GM12878 (cell line): ENCODE results near the gene THAP7. TPM values are rescaled to one million over a fixed set of nuclear protein-coding genes. Genes with fewer than 3 reads are reported as not detected.

Experiments used
- ATAC-seq: fragments of 200-7000 bp; cut with Tn5 transposase; 3 replicates; pipeline ENCODE4 v1.9.1; 2020; ENCODE audit warnings: mild to moderate bottlenecking, moderate library complexity
- BruUV-seq: library from RNA; stranded (reverse); fragments of 400-500 nt; replicated peaks from 2 replicates; lab custom pipeline; 2021; lab: Mats Ljungman, UMichigan
- CTCF ChIA-PET: fragments of 300-600 bp; sonication (Branson Sonifier 250); formaldehyde crosslinking; extraction: SDS; loops from one replicate; lab custom pipeline; 2021; ENCODE audit warnings: inconsistent platforms; lab: Yijun Ruan, JAX
- POLR2A ChIA-PET: fragments of 350-600 bp; formaldehyde crosslinking; extraction: SDS; loops from one replicate; lab custom pipeline; 2021; ENCODE audit warnings: inconsistent platforms; lab: Charles Lee
- RAD21 ChIA-PET: fragments of 300-600 bp; sonication (Branson Sonifier 250); formaldehyde crosslinking; loops from one replicate; lab custom pipeline; 2023; ENCODE audit warnings: antibody characterized with exemption; ENCODE audit not compliant: unreplicated experiment; lab: Charles Lee
- SMC1A ChIA-PET: fragments of 300-600 bp; sonication (Branson Sonifier 250); formaldehyde crosslinking; loops from one replicate; lab custom pipeline; 2023; ENCODE audit not compliant: unreplicated experiment, uncharacterized antibody; lab: Charles Lee
- DNase-seq: peaks from one replicate; pipeline ENCODE4 v3.0.0-alpha.2; 2011; ENCODE audit warnings: low read depth, low spot score
- FAIRE-seq: peaks from 3 replicates; lab custom pipeline; 2011; peaks lifted over from hg19 to GRCh38; lab: Jason Lieb, UNC
- H2AFZ ChIP-seq: 2 replicates; pipeline ENCODE4 v1.6.0; 2011; ENCODE audit warnings: low read depth, low read length, control low read depth; ENCODE audit not compliant: control insufficient read depth
- H3K27ac ChIP-seq: 2 replicates; pipeline ENCODE4 v1.5.1; 2011; ENCODE audit warnings: control low read depth; ENCODE audit not compliant: control insufficient read depth, insufficient read depth
- H3K27me3 ChIP-seq, 2 experiments: replicated peaks in 1 of 2; 2 replicates each; pipeline versions ENCODE4 v1.6.0 to v1.6.1; 2011; ENCODE audit warnings: low read length in 1 of 2; ENCODE audit not compliant: control insufficient read depth in 2 of 2, insufficient read depth in 2 of 2
- H3K36me3 ChIP-seq, 2 experiments: 2 replicates each; pipeline ENCODE4 v1.5.1; 2011; ENCODE audit warnings: low read length in 1 of 2; ENCODE audit not compliant: control insufficient read depth in 2 of 2, insufficient read depth in 2 of 2
- H3K4me1 ChIP-seq: 2 replicates; pipeline ENCODE4 v1.6.1; 2011; ENCODE audit warnings: mild to moderate bottlenecking, low read length, moderate library complexity, mixed read lengths; ENCODE audit not compliant: control insufficient read depth, insufficient read depth
- H3K4me2 ChIP-seq: 2 replicates; pipeline ENCODE4 v1.6.0; 2011; ENCODE audit warnings: control low read depth; ENCODE audit not compliant: control insufficient read depth, insufficient read depth
- H3K4me3 ChIP-seq: fragments of 200-600 bp; sonication (generic); 2 replicates; pipeline ENCODE4 v1.5.1; 2016
- H3K79me2 ChIP-seq: 2 replicates; pipeline ENCODE4 v1.6.0; 2011; ENCODE audit warnings: low read length; ENCODE audit not compliant: control insufficient read depth, insufficient read depth
- H3K9ac ChIP-seq: 2 replicates; pipeline ENCODE4 v1.8.0; 2011; ENCODE audit warnings: low read length, control low read depth, mixed read lengths; ENCODE audit not compliant: control insufficient read depth, insufficient read depth
- H3K9me3 ChIP-seq: replicated peaks from 3 replicates; pipeline ENCODE4 v1.5.1; 2011; ENCODE audit warnings: mild to moderate bottlenecking, low read length; ENCODE audit not compliant: control insufficient read depth, insufficient read depth
- H4K20me1 ChIP-seq: 2 replicates; pipeline ENCODE4 v1.6.0; 2011; ENCODE audit not compliant: control insufficient read depth, insufficient read depth
- BMI1 ChIP-seq: fragments of 450-650 bp; IDR thresholded peaks from 2 replicates; pipeline ENCODE4 v1.6.1; 2016; ENCODE audit warnings: mild to moderate bottlenecking, moderate library complexity, borderline replicate concordance
- CREB1 ChIP-seq: IDR thresholded peaks from 2 replicates; pipeline ENCODE4 v1.6.1; 2012; ENCODE audit warnings: low read depth, mild to moderate bottlenecking, inconsistent platforms
- IKZF1 ChIP-seq: fragments of 450-650 bp; conservative IDR thresholded peaks from 2 replicates; pipeline ENCODE4 v1.6.1; 2017; ENCODE audit warnings: antibody characterized with exemption, mild to moderate bottlenecking
- MTA3 ChIP-seq: IDR thresholded peaks from 2 replicates; pipeline ENCODE4 v1.6.1; 2012; ENCODE audit warnings: low read length, inconsistent platforms, borderline replicate concordance
- NR2C2 ChIP-seq: IDR thresholded peaks from 2 replicates; pipeline ENCODE4 v1.6.1; 2011; ENCODE audit warnings: borderline replicate concordance, low read depth; ENCODE audit not compliant: control insufficient read depth, insufficient read length
- TCF12 ChIP-seq: IDR thresholded peaks from 2 replicates; pipeline ENCODE4 v1.6.1; 2011; ENCODE audit warnings: low read depth, mild to moderate bottlenecking, low read length
- TCF7 ChIP-seq: IDR thresholded peaks from 2 replicates; pipeline ENCODE4 v1.6.1; 2014; ENCODE audit warnings: antibody characterized with exemption, borderline replicate concordance
- USF1 ChIP-seq: IDR thresholded peaks from 2 replicates; pipeline ENCODE4 v1.6.1; 2011; ENCODE audit warnings: borderline replicate concordance, low read depth, mild to moderate bottlenecking, moderate library complexity, mixed read lengths, low read length; ENCODE audit not compliant: insufficient read depth; ENCODE audit errors: extremely low read length
- USF2 ChIP-seq: IDR thresholded peaks from 2 replicates; pipeline ENCODE4 v1.6.1; 2011; ENCODE audit warnings: low read depth, low read length, improper control_type of control experiment, borderline replicate concordance
- WGBS: methylation state at CpG from one replicate; pipeline ENCODE4 v1.1.6; 2016; ENCODE audit warnings: low lambda C conversion rate; ENCODE audit not compliant: insufficient replicate concordance, insufficient coverage; ENCODE audit errors: missing lambda C conversion rate; 5-methylcytosine and 5-hydroxymethylcytosine counted together
- in situ Hi-C: fragments of 300-500 bp; cut with MboI; formaldehyde crosslinking; loops from 9 replicates; pipeline ENCODE4 v1.14.3; 2018; ENCODE audit warnings: mixed read lengths
- intact Hi-C: fragments of 100-400 bp; cut with micrococcal nuclease; formaldehyde crosslinking; loops from one replicate; pipeline ENCODE4 v1.14.2; 2022; ENCODE audit not compliant: unreplicated experiment
- polyA plus RNA-seq, 11 experiments: library from polyadenylated mRNA; depleted of rRNA in 4 of 11; unstranded in 6 of 11; stranded (reverse) in 5 of 11; fragments of >200 nt; fragmentation: Nextera tagmentation in 4 of 11; fragmentation: Illumina TruSeq in 1 of 11; extraction: Ambion mirVana in 4 of 11; extraction: Trizol in 1 of 11; gene quantifications; 1 replicate in 1 of 11; 2 replicates in 10 of 11; pipeline versions ENCODE4 v1.2.1 to v1.2.3, GENCODE V29; 2011 to 2016; ENCODE audit warnings: inconsistent platforms in 2 of 11, missing spikeins in 2 of 11, low read depth in 1 of 11
- total RNA-seq, 4 experiments: library from RNA; depleted of rRNA in 3 of 4; stranded (reverse); fragments of >200 nt in 3 of 4; fragmentation: Illumina TruSeq in 1 of 4; extraction: Trizol in 1 of 4; gene quantifications; 2 replicates each; pipeline versions ENCODE4 v1.2.1 to v1.2.3, GENCODE V29; 2013 to 2021

The THAP7 gene
- total and polyA plus RNA-seq, 10 of the 15 experiments (the other 5 are each of a cell fraction or from before 2014, with no cell fraction given) = 0.66 to 58.3 (median 26.3) TPM

DNA sequence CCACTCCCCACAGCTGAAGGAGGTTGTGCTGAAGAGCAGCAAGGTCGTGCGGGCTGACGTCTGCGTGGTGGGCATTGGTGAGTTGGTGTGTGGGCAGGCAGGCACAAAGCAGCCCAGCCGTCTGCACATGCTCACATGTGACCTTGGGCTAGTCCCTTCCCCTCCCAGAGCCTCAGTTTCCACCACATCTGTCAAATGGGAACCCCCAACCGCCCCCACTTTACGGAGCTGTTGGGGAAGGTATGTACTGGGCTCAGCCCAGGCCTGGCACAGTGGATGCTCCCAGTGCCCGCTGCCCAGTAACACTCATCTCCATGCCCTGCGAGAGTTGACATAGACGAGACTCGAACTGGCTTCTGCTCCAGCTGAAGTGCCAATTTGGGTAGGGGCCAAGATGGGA, 24.9 kb downstream of the THAP7 start (continued):
- TF ChIP-seq USF2 (no peak), NR2C2 (no peak)

DNA sequence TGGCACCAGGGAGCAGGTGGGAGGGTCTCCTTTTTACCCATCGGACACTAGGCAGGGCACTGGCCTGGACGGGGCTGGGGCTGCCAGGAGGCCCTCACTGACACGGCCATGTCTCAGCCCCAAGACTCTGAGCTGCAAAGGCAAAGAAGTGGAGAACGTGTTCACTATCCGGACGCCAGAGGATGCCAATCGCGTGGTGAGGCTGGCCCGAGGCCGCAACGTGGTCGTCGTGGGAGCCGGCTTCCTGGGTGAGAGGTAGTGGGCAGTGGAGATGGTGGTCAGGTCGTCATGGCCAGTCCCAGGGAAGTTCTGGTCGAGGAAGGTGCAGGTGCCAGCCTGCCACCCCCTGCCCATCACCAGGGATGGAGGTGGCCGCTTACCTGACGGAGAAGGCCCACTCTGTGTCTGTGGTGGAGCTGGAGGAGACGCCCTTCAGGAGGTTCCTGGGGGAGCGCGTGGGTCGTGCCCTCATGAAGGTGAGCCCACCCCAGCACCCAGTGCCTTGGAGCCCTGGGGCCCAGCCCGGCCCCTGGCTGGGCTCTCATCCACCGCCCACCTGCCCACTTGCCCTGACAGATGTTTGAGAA, 25.5 kb downstream of the THAP7 start:
- no peak for ATAC-seq
- SMC1A ChIA-PET = no interaction called here

More for the DNA sequence above, 25.5 kb downstream of the THAP7 start:
- no peaks in the 10 kb centered on the region for H4K20me1 ChIP-seq
- WGBS = 55% methylated on average over 24 of the region's 24 CpGs
- intact Hi-C loops (no loop called here), in situ Hi-C loops (no loop called here)
- peaks cover 6% of the 10 kb centered on the region; the same call in 2 of the 3 replicates for H3K9me3 ChIP-seq
- ChIA-PET RAD21 (no interaction called here), CTCF (no interaction called here), POLR2A (no interaction called here)
- H3K27ac ChIP-seq = no peak overlapping the region
- no peaks in the 10 kb centered on the region for H3K36me3 ChIP-seq
- BruUV-seq = no TSS peak
- TF ChIP-seq TCF7 (no peak), MTA3 (no peak), TCF12 (no peak), BMI1 (no peak), IKZF1 (no peak), CREB1 (no peak), USF2 (no peak), USF1 (no peak)
- peaks cover 5% of the 10 kb centered on the region; the same call in 1 of the 2 replicates for H3K4me1 ChIP-seq
- no peak overlapping the region for H3K4me3 ChIP-seq
- H3K9ac ChIP-seq = no peak overlapping the region
- H2AFZ ChIP-seq = no peak overlapping the region
- peaks cover under 1% of the 10 kb centered on the region; the same call in 1 of the 2 replicates for H3K79me2 ChIP-seq
- FAIRE-seq (no peak), DNase-seq (no peak)
- H3K4me2 ChIP-seq = no peak overlapping the region
- H3K27me3 ChIP-seq = no peaks in the 10 kb centered on the region
